SK-MEL-5 (cell line): ENCODE data around the gene RALGPS2. TPM values are rescaled to one million over a fixed set of nuclear protein-coding genes. Genes with fewer than 3 reads are reported as not detected.

Experiments used
- DNase-seq: peaks from one replicate; pipeline ENCODE4 v3.0.0-alpha.2; 2016; ENCODE audit warnings: low read depth, low spot score
- in situ Hi-C: cut with HindIII; loops from 2 replicates; pipeline ENCODE4 v1.10.0; 2016; ENCODE audit warnings: low sequenced_read_pairs, high pct_unique_total_duplicates, low pct_unique_long_range_greater_than_20kb
- total RNA-seq: library from RNA; depleted of rRNA; stranded (reverse); fragments of >200 nt; shearing (Covaris generic); gene quantifications from 2 replicates; pipeline ENCODE4 v1.2.3, GENCODE V29; 2014

Gene RALGPS2
- total RNA-seq, 1 experiment from 2014 or later: 14.7 TPM

- DNase-seq: no peak
- in situ Hi-C loops: no loop called here
Observed at GRCh38 chr1:178713259-178713658, 11.8 kb upstream of the RALGPS2 start.

GRCh38 chr1:178714453-178714852, 10.6 kb upstream of the RALGPS2 start:
- in situ Hi-C loops: no loop called here
- no peak for DNase-seq

- no peak for DNase-seq
- in situ Hi-C loops: no loop called here
Observed at GRCh38 chr1:178716111-178716510, 8.9 kb upstream of the RALGPS2 start.

GRCh38 chr1:178718520-178718919, 6.5 kb upstream of the RALGPS2 start:
- in situ Hi-C loops: no loop called here
- no peak for DNase-seq

GRCh38 chr1:178723546-178723945, 1.5 kb upstream of the RALGPS2 start:
- DNase-seq: no peak
- in situ Hi-C loops: no loop called here

- DNase-seq: no peak
- in situ Hi-C loops: no loop called here
Observed at GRCh38 chr1:178724376-178724727, 692 bp upstream of the RALGPS2 start.

GRCh38 chr1:178725466-178726086, 532 bp downstream of the RALGPS2 start:
- DNase-seq: peak; percentile 36
- in situ Hi-C loops: no loop called here

- DNase-seq: peak; percentile 92
- in situ Hi-C loops: no loop called here
Observed at GRCh38 chr1:178726087-178726517, 1.1 kb downstream of the RALGPS2 start.

GRCh38 chr1:178726545-178726944, 1.5 kb downstream of the RALGPS2 start:
- in situ Hi-C loops: no loop called here
- DNase-seq: no peak

- in situ Hi-C loops: no loop called here
- DNase-seq: peak; percentile 13
Observed at GRCh38 chr1:178727014-178727895, 2.2 kb downstream of the RALGPS2 start.

GRCh38 chr1:178733972-178734371, 8.9 kb downstream of the RALGPS2 start:
- peak; percentile 8 for DNase-seq
- in situ Hi-C loops: no loop called here

- no peak for DNase-seq
- in situ Hi-C loops: no loop called here
Observed at GRCh38 chr1:178738780-178739179, 13.7 kb downstream of the RALGPS2 start.

- DNase-seq: peak; percentile 27
- in situ Hi-C loops: no loop called here
Observed at GRCh38 chr1:178739285-178740045, 14.4 kb downstream of the RALGPS2 start.

- in situ Hi-C loops: no loop called here
- no peak for DNase-seq
Observed at GRCh38 chr1:178740491-178740890, 15.4 kb downstream of the RALGPS2 start.

- in situ Hi-C loops: no loop called here
- no peak for DNase-seq
Observed at GRCh38 chr1:178740924-178741323, 15.9 kb downstream of the RALGPS2 start.

- in situ Hi-C loops: no loop called here
- DNase-seq: no peak
Observed at GRCh38 chr1:178743801-178744200, 18.8 kb downstream of the RALGPS2 start.

GRCh38 chr1:178745260-178745659, 20.2 kb downstream of the RALGPS2 start:
- no peak for DNase-seq
- in situ Hi-C loops: no loop called here

- in situ Hi-C loops: no loop called here
Observed at GRCh38 chr1:178746345-178746744, 21.3 kb downstream of the RALGPS2 start.

More at GRCh38 chr1:178746345-178746744, 21.3 kb downstream of the RALGPS2 start:
- DNase-seq: no peak
